GM10248 (cell line): Measurements from ENCODE around the gene MILR1.
A peak's percentile ranks its signal among the peaks of the same experiment; 100 is the strongest.

Experiments used
- CTCF ChIA-PET: fragments of 300-600 bp; sonication (Branson Sonifier 250); formaldehyde crosslinking; extraction: SDS; loops from one replicate; lab custom pipeline; 2021; ENCODE audit warnings: antibody characterized with exemption; lab: Yijun Ruan, JAX
- POLR2A ChIA-PET: fragments of 350-650 bp; sonication (Branson Sonifier 250); formaldehyde crosslinking; extraction: SDS; loops from one replicate; lab custom pipeline; 2020; ENCODE audit warnings: antibody characterized with exemption; lab: Yijun Ruan, JAX
- DNase-seq: peaks from one replicate; pipeline ENCODE4 v3.0.0; 2012; ENCODE audit errors: extremely low spot score
- TF ChIP-seq, protein P1 (sequence below): IDR thresholded peaks from 2 replicates; pipeline ENCODE4 v1.5.1; 2012; ENCODE audit warnings: mild to moderate bottlenecking, low read depth; ENCODE audit errors: extremely low read depth, missing control alignments, control extremely low read depth

The MILR1 gene

DNA sequence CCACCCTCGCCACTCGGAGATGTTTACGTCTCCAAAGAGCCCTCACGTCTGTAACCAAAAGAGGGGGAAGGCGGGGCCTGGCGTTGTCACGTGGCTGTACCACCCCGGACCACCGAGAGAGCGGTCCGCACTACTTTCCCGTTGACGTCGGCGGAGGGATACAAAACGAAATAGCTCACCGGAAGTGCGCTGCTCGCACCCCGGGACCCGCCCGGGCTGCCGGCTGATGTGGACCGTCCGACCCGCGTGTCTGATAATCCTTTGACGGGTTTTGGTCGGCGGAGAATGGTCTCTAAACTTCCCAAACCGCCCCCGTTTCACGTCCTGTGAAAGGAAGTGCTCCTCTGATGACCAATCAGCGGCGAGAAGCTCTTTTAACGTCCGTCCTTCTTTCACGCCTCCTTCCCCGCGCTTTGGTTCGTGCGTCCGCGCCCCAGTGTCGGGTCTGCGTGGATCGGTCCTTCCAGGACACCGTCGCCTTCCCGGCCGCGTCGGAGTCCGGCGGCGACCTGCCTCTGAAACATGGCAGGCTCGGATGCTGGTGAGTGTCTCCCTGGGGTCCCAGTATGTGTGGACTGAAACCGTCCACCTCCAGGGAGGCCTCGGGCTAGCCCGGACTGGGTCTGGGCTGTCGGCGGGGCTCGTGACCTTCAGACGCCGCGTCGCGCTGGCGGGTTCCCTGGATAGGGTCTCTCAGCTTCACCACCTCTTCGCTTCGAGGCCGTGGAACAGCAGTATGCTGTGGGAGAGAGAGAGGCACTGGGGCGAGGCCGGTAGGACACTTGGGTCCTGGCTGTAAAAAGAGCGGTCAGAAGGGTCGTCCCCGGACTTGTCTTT lies 57.9 kb downstream of the MILR1 start, which contains the start of gene CEP95:
Gene CEP95, plus strand, starts transcription at position 402 of the 837 bp plus-strand sequence. Its CDS starts 121 bp downstream, at position 523.
- TF ChIP-seq, protein P1, sequence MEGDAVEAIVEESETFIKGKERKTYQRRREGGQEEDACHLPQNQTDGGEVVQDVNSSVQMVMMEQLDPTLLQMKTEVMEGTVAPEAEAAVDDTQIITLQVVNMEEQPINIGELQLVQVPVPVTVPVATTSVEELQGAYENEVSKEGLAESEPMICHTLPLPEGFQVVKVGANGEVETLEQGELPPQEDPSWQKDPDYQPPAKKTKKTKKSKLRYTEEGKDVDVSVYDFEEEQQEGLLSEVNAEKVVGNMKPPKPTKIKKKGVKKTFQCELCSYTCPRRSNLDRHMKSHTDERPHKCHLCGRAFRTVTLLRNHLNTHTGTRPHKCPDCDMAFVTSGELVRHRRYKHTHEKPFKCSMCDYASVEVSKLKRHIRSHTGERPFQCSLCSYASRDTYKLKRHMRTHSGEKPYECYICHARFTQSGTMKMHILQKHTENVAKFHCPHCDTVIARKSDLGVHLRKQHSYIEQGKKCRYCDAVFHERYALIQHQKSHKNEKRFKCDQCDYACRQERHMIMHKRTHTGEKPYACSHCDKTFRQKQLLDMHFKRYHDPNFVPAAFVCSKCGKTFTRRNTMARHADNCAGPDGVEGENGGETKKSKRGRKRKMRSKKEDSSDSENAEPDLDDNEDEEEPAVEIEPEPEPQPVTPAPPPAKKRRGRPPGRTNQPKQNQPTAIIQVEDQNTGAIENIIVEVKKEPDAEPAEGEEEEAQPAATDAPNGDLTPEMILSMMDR, result no peak
- POLR2A ChIA-PET, result interaction anchor here (0.7 to 4.0 kb wide), 10 partner anchors 9 to 446 kb away, joined by 3 to 89 read pairs (median 4); partner anchors contain the start of gene POLG2
- peak; percentile 94 for DNase-seq
- CTCF ChIA-PET, result interaction anchor here (0.7 to 1.9 kb wide), 8 partner anchors 8 to 142 kb away, joined by 3 to 9 read pairs (median 4); partner anchors contain the start of gene POLG2

DNA sequence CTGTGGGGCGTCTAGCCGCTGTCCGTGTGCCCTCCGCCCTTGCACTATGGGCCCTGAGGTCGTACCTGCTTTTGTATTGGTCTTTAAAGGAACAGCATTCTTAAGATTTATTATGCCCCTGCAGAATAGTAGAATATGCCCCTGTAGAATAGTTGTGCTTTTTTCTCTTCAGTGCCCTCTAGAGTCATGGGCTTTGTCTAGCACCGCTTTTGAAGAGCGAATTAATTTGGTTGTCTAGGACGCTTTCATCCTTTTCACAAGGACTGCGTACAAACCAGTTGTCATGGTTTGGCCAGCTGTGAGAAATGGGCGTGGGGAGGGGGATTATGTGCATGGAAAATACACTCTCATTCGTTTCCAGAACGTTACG lies 58.5 kb downstream of the MILR1 start:
- peak; percentile 58 for DNase-seq
- TF ChIP-seq, protein P1, result peak; percentile 59
- CTCF ChIA-PET, result interaction anchor here (0.7 to 1.9 kb wide), 10 partner anchors 8 to 142 kb away, joined by 3 to 9 read pairs (median 4); partner anchors contain the start of gene POLG2
- POLR2A ChIA-PET, result interaction anchor here (1.0 to 4.0 kb wide), 3 partner anchors 8 to 13 kb away, joined by 3 to 89 read pairs (median 7); partner anchors contain the start of gene POLG2

DNA sequence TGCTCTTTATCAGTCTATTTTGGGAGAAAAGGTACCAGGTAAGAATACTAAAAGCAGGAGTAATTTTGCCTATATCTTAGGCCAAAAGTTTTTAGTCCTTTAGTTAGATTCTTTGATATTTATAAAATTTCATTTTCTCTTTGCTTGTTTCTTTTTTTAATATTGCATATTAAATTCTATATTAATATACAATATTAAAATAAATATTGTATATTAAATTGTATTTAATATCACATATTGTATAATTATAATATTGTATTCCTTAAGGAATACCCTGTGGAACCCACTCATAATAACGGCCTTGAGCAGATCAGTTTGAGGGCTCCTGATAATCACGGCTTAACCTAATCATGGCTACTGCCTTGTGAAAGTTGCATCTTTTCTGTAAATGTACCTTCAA lies 59.8 kb downstream of the MILR1 start:
- no peak for DNase-seq
- TF ChIP-seq, protein P1, result no peak
- POLR2A ChIA-PET, result no interaction called here
- CTCF ChIA-PET, result no interaction called here

DNA sequence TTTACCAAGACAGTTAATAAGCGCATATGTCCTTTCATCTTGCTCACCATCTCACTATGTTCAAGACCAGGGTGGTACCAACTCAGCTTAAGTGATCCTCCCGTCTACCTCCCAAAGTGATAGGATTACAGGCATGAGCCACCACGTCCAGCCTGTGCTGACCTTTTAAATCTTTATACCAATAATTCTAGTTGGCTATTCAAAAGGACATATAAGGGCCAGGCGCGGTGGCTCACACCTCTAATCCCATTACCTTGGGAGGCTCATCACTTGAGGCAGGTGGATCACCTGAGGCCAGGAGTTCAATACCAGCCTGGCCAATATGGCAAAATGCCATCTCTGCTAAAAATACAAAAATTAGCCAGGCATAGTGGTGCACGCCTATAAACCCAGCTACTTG lies 60.3 kb downstream of the MILR1 start:
- TF ChIP-seq, protein P1, result no peak
- DNase-seq, result no peak
- POLR2A ChIA-PET, result no interaction called here
- CTCF ChIA-PET, result interaction anchor here (0.6 kb wide), 1 partner anchor 540 kb away, joined by 3 read pairs; no protein-coding TSS in a partner anchor

DNA sequence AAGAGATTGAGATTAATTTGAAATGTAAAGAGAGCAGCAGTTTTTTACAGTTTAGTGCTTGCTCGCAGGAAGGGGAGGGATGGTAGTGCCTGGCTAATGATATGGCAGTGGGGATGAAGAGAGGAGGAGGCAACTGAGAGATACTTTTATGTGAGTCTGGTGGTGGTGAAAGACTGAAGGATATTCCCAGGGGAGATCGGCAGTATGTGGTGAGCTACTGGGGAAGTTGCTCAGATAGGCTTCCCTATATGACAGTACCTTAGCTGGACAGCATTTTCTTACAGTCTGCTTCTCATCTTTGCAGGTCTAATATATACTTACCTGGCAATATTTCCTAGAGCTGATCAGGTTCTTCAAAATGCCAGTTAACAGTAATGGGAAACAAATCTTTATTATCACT lies 66.5 kb downstream of the MILR1 start:
- no peak for DNase-seq
- ChIA-PET POLR2A (interaction anchor here (0.5 to 2.4 kb wide), 4 partner anchors 9 to 89 kb away, joined by 3 to 8 read pairs (median 6); partner anchors contain the start of genes CEP95, DDX5 and POLG2), CTCF (interaction anchor here (1.4 to 2.0 kb wide), 5 partner anchors 8 to 382 kb away, joined by 4 to 9 read pairs (median 5); partner anchors contain the start of genes CEP95 and DDX5)
- TF ChIP-seq, protein P1, result no peak

DNA sequence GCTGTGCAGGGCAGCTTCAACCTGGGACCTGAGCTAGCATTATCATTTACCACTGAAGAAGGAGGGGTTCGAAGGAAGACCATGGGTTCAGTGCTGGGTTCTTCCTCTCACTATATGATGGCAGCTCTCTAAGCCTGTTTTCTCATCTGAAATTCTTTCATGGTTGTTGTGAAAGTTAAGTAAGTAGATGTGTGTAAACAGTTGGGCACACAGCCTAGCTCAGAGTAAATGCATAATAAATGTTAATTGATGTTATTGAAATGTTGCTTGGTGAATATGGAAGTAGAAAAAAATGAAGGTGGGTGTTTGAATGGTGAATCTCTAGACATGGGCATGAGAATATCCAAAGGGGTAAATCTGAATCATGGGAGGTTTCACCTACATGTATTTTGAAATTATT lies 66.9 kb downstream of the MILR1 start:
- ChIA-PET CTCF (interaction anchor here (1.4 to 2.0 kb wide), 5 partner anchors 9 to 383 kb away, joined by 4 to 9 read pairs (median 5); partner anchors contain the start of genes CEP95 and DDX5), POLR2A (interaction anchor here (0.5 to 2.4 kb wide), 4 partner anchors 9 to 89 kb away, joined by 3 to 8 read pairs (median 6); partner anchors contain the start of genes CEP95, DDX5 and POLG2)
- TF ChIP-seq, protein P1, result no peak
- DNase-seq, result no peak
